GM21619 (cell line): Measurements from ENCODE around the gene NLGN1.

Experiments used
- ATAC-seq: cut with Tn5 transposase; IDR thresholded peaks from one replicate; pipeline ENCODE4 v1.9.1; 2021; ENCODE audit not compliant: unreplicated experiment

NLGN1 gene

GRCh38 chr3:174132421-174133042 lies 735.0 kb downstream of the NLGN1 start:
- no peak for ATAC-seq

DNA sequence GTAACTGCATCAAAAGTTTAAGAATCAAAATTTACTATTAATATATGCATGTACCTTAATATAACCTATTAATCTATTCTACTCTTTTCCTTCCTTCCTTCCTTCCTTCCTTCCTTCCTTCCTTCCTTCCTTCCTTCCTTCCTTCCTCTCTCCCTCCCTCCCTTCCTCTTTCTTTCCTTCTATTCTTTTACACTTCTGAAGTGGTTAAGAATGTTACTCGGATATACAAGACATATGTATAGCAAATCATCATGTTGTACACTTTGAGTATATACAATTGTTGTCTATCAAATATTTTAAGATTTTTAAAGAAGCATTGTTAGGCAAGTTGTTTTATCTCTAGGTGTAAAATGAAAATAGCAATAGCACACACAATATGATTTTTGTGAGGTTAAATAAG lies 748.5 kb downstream of the NLGN1 start:
- ATAC-seq: no peak

- ATAC-seq: no peak
Measured at GRCh38 chr3:174147798-174148197, 750.3 kb downstream of the NLGN1 start.

GRCh38 chr3:174153871-174154270 lies 756.3 kb downstream of the NLGN1 start:
- no peak for ATAC-seq

DNA sequence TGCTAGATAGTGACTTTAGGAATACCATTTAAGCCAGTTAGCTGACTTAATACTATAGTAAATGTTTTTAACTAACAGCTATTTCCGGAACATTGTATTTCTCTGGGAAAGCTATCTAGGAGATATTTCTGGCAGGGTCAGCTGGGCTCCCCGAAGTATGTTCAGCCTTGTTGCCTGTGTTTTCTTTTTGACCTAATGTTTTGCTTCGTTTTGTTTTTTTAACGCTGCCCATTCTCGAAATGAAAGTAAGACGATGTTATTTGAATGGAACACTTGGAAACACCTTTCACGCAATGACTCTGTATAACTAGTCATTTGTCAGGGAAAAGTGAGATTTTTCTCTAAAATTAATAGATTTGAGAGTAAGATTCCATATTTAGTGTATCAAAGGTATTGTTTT lies 758.7 kb downstream of the NLGN1 start:
- ATAC-seq: no peak

- no peak for ATAC-seq
Measured at GRCh38 chr3:174158674-174159073, 761.1 kb downstream of the NLGN1 start.

DNA sequence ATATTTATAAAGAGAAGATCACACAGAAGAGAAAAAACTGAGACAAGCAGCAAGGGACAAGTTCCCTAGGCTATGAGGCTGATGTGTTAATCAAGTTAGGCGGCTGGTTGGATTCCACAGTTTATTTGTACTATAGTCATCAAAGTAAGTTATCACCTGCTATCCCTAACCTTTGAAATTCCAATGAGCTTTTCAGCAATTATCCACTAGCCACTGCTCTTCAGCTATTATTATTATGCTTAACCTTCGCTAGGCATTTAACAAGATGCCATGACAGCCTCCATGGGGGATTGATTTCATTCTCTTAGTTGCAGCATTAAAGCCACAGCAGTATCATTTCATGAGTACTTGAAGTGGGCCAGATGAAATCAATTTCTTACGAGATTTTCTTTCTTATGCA lies 762.1 kb downstream of the NLGN1 start:
- no peak for ATAC-seq

DNA sequence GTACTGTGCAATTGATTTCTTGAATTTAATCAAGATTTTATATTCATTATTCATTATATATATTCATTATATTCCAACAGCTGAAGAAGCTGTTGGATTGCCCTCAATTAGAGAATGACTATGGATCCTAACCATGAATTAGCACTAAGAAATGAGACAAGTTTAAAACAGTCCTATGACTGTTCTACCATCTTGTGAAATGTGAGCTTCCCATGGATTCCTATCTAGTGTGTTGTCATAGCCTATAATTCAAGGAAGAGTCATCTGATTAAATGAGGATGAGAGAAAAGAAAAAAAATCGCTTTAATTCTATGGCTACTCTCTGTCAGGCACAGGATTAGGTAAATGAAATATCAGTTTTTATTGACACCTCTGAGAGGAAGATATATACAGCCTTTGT lies 765.0 kb downstream of the NLGN1 start:
- no peak for ATAC-seq

GRCh38 chr3:174168026-174168425 lies 770.5 kb downstream of the NLGN1 start:
- ATAC-seq: no peak

DNA sequence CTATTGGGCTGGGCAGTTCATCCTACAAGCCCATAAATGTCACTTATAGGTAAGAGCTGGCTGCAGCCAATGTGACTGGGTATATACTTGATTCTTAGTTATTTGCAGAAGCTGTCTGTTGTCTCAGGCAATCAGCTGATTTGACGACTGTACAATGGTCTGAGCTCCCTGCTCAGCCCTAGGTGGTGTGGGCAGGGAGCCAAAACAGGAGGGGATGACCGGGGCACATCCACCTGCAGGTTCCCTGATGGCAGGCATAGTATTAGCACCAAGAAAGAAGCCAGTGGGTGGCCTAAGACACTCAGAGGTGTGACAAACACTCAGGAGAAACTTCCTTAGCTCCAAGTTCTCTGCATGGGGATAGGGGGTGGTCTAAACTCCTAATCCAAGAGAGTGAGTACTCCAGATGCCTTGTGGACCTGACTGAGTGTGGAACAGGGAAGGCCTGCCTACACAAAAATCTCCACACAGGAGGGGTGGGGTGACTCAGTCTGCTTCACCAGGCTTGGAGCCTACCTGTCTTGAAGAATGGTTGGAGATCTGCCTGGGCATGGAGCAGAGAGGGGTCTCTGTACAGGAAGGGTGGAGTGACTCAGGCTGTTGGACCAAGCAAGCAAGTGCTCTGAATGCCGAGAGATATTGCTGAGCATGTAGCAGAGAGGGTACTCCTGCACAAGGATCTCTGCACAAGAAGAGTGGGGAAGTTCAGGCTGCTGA lies 771.2 kb downstream of the NLGN1 start:
- no peak for ATAC-seq

- ATAC-seq: no peak
Measured at GRCh38 chr3:174169736-174170135, 772.2 kb downstream of the NLGN1 start.

GRCh38 chr3:174170248-174170647 lies 772.7 kb downstream of the NLGN1 start:
- ATAC-seq: no peak

GRCh38 chr3:174186377-174186989 lies 788.9 kb downstream of the NLGN1 start:
- no peak for ATAC-seq

GRCh38 chr3:174191380-174191779 lies 793.8 kb downstream of the NLGN1 start:
- no peak for ATAC-seq

- no peak for ATAC-seq
Measured at GRCh38 chr3:174191895-174192294, 794.4 kb downstream of the NLGN1 start.

- no peak for ATAC-seq
Measured at GRCh38 chr3:174192471-174192870, 794.9 kb downstream of the NLGN1 start.

GRCh38 chr3:174193604-174194003 lies 796.1 kb downstream of the NLGN1 start:
- ATAC-seq: no peak

GRCh38 chr3:174197416-174197815 lies 799.9 kb downstream of the NLGN1 start:
- ATAC-seq: no peak

DNA sequence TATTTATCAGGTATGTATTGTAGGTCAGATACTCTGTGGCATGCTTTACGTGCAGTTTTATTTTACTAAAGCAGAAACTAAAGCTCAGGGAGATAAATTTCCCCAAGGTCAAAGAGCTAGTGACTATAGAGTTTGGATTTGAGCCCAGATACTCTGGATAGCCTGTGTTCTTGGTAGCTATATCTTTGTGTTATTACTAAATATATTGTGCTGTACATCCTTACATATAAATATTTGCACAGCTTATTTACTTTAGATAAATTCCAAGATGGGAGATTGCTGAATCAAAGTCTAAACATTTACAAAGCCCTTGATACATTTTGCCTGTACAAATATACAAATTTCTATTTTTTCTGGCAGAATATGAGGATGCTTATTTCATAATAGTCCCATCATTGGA lies 800.7 kb downstream of the NLGN1 start:
- no peak for ATAC-seq

DNA sequence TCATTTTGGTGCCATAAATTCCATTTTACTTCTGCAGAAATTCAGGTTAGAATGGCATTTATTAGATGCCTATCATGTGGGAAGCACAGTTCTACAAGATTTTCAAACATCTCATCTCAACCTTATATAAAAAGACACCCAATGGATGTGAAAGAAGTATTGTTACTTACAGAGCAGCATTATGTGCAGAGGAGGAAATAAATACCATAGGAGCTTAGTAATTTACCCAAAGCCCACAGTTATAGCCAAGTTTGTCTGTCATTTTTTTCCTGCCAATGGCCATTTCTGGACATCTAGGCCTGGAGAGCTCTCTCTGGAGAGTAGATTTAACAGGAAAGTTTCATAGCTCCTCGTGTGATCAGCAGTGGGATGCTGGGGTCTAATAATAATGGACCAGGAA lies 802.2 kb downstream of the NLGN1 start:
- no peak for ATAC-seq

DNA sequence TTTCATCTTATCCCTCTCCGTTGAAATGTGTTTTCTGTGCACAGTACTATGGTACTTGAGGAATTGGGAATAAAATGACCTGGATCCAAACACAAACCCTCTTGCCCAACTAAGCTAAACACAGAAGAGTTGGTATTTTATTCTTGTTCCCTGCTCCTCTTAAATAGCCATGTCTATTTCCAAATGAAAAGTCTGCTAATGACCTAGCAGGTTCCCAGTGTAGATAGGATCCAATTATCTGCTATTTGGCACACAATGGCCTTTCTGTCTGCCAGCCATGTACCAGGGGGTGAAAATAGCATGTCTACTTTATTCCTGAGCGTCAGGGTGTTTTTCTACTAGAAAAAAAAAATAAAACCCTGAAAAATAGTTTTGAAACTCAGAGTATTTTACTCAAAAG lies 804.6 kb downstream of the NLGN1 start:
- ATAC-seq: no peak

- no peak for ATAC-seq
Measured at GRCh38 chr3:174202561-174202960, 805.0 kb downstream of the NLGN1 start.
